Liver (tissue), 9 donors: ENCODE results near the gene C1QTNF4. TPM values are rescaled to one million over a fixed set of nuclear protein-coding genes. Genes with fewer than 3 reads are reported as not detected.
"Not testable (repeated sequence)": the region's sequence is repeated elsewhere in the genome, so short reads cannot be mapped to it uniquely, and the experiment has no call there.

Source experiments
- DNase-seq: peaks from one replicate; pipeline ENCODE4 v3.0.0-alpha.2; 2017; ENCODE audit warnings: low spot score
- H3K27ac ChIP-seq, 2 donors: one replicate each; pipeline ENCODE4 v1.7.0; 2013; ENCODE audit warnings: inconsistent platforms in 2 of 2, low read length in 2 of 2, control low read depth in 1 of 2, low read depth in 1 of 2, mild to moderate bottlenecking in 1 of 2
- H3K27me3 ChIP-seq, 4 donors: one replicate each; pipeline versions ENCODE4 v1.6.1 to v1.7.0; 2013; ENCODE audit warnings: low read length in 3 of 4, inconsistent platforms in 1 of 4, mild to moderate bottlenecking in 1 of 4, moderate library complexity in 1 of 4; ENCODE audit not compliant: control insufficient read depth in 4 of 4, insufficient read depth in 4 of 4
- H3K36me3 ChIP-seq, 4 donors: one replicate each; pipeline versions ENCODE4 v1.6.1 to v1.7.0; 2013; ENCODE audit warnings: low read length in 3 of 4, mild to moderate bottlenecking in 3 of 4, low read depth in 1 of 4, moderate library complexity in 1 of 4; ENCODE audit not compliant: control insufficient read depth in 4 of 4, insufficient read depth in 3 of 4
- H3K4me1 ChIP-seq, 4 donors: one replicate each; pipeline versions ENCODE4 v1.6.1 to v1.7.0; 2013; ENCODE audit warnings: low read length in 3 of 4, mild to moderate bottlenecking in 3 of 4, moderate library complexity in 1 of 4; ENCODE audit not compliant: control insufficient read depth in 4 of 4, insufficient read depth in 4 of 4
- H3K4me3 ChIP-seq, 3 donors: one replicate each; pipeline versions ENCODE4 v1.6.1 to v1.7.0; 2013; ENCODE audit warnings: low read length in 3 of 3, control low read depth in 1 of 3, low read depth in 1 of 3, mild to moderate bottlenecking in 1 of 3
- H3K9ac ChIP-seq, 2 donors: one replicate each; pipeline ENCODE4 v1.7.0; 2013; ENCODE audit warnings: low read length in 2 of 2, mild to moderate bottlenecking in 2 of 2, moderate library complexity in 2 of 2, control low read depth in 1 of 2, low read depth in 1 of 2
- H3K9me3 ChIP-seq, 4 donors: one replicate each; pipeline versions ENCODE4 v1.6.1 to v1.7.0; 2013; ENCODE audit warnings: low read length in 3 of 4; ENCODE audit not compliant: control insufficient read depth in 4 of 4
- FOXA1 ChIP-seq: IDR thresholded peaks from 2 replicates; pipeline ENCODE4 v1.6.1; 2016; ENCODE audit warnings: antibody characterized with exemption
- FOXA2 ChIP-seq: IDR thresholded peaks from 2 replicates; pipeline ENCODE4 v1.6.1; 2016; ENCODE audit warnings: antibody characterized with exemption
- GABPA ChIP-seq, 2 donors: IDR thresholded peaks in 1 of 2; conservative IDR thresholded peaks in 1 of 2; 2 replicates each; pipeline ENCODE4 v1.6.1; 2016; ENCODE audit warnings: antibody characterized with exemption in 2 of 2, mild to moderate bottlenecking in 1 of 2, moderate library complexity in 1 of 2
- HNF4A ChIP-seq, 2 donors: conservative IDR thresholded peaks; 2 replicates each; pipeline ENCODE4 v1.6.1; 2016; ENCODE audit warnings: antibody characterized with exemption in 2 of 2, mild to moderate bottlenecking in 2 of 2
- HNF4G ChIP-seq: IDR thresholded peaks from 2 replicates; pipeline ENCODE4 v1.6.1; 2016; ENCODE audit warnings: antibody characterized with exemption
- JUND ChIP-seq, 2 donors: IDR thresholded peaks; 2 replicates each; pipeline ENCODE4 v1.6.1; 2016; ENCODE audit warnings: antibody characterized with exemption in 2 of 2
- MAX ChIP-seq: IDR thresholded peaks from 2 replicates; pipeline ENCODE4 v1.6.1; 2016; ENCODE audit warnings: antibody characterized with exemption
- NR2F2 ChIP-seq: IDR thresholded peaks from 2 replicates; pipeline ENCODE4 v1.6.1; 2016; ENCODE audit warnings: antibody characterized with exemption
- RAD21 ChIP-seq, 2 donors: IDR thresholded peaks; 2 replicates each; pipeline ENCODE4 v1.6.1; 2016; ENCODE audit warnings: antibody characterized with exemption in 2 of 2, mild to moderate bottlenecking in 2 of 2
- REST ChIP-seq: IDR thresholded peaks from 2 replicates; pipeline ENCODE4 v1.6.1; 2016; ENCODE audit warnings: antibody characterized with exemption, mild to moderate bottlenecking
- RXRA ChIP-seq, 2 donors: IDR thresholded peaks; 2 replicates each; pipeline ENCODE4 v1.6.1; 2017 to 2018; ENCODE audit warnings: antibody characterized with exemption in 2 of 2, mild to moderate bottlenecking in 1 of 2
- SP1 ChIP-seq: IDR thresholded peaks from 2 replicates; pipeline ENCODE4 v1.6.1; 2018; ENCODE audit warnings: antibody characterized with exemption, mild to moderate bottlenecking
- TAF1 ChIP-seq: conservative IDR thresholded peaks from 2 replicates; pipeline ENCODE4 v1.6.1; 2016; ENCODE audit warnings: antibody characterized with exemption, mild to moderate bottlenecking
- YY1 ChIP-seq: IDR thresholded peaks from 2 replicates; pipeline ENCODE4 v1.6.1; 2016; ENCODE audit warnings: antibody characterized with exemption, mild to moderate bottlenecking
- ZBTB33 ChIP-seq: IDR thresholded peaks from 2 replicates; pipeline ENCODE4 v1.6.1; 2016; ENCODE audit warnings: antibody characterized with exemption
- WGBS: extraction: QIAGEN DNeasy Blood & Tissue Kit; methylation state at CpG from one replicate; pipeline ENCODE4 v1.1.7; 2013; 5-methylcytosine and 5-hydroxymethylcytosine counted together
- polyA plus RNA-seq, 2 donors: library from polyadenylated mRNA; stranded (reverse) in 1 of 2; unstranded in 1 of 2; fragments of 200-250 nt in 1 of 2; fragments of >200 nt in 1 of 2; fragmentation: Nextera tagmentation in 1 of 2; extraction: Ambion mirVana in 1 of 2; gene quantifications; one replicate each; pipeline versions ENCODE4 v1.2.1 to v1.2.3, GENCODE V29; 2013 to 2015
- total RNA-seq, 2 donors: library from RNA; depleted of rRNA; stranded (reverse); fragments of >200 nt; gene quantifications; one replicate each; pipeline ENCODE4 v1.2.3, GENCODE V29; 2014
- donor health status: healthy.
- donor health status: healthy.
- donor health status: healthy.
- donor health status: healthy.
- donor health status: healthy.

C1QTNF4 gene
- total and polyA plus RNA-seq, 4 donors, result 0.08 to 1.8 (median 0.32) TPM

- peak; percentile 31 for TF ChIP-seq ZBTB33
- no peak for TF ChIP-seq FOXA2
Measured at GRCh38 chr11:47550288-47551047, 43.7 kb downstream of the C1QTNF4 start (continued).

- H3K4me1 ChIP-seq, result peaks cover 14 to 34% (median 21%) of the 10 kb centered on the region in 4 donors
- 96% methylated on average over 7 of the region's 7 CpGs for WGBS
Measured at GRCh38 chr11:47546274-47546673, 47.9 kb downstream of the C1QTNF4 start.

GRCh38 chr11:47545298-47545697 is 48.9 kb downstream of the C1QTNF4 start:
- 95% methylated on average over 6 of the region's 6 CpGs for WGBS
- Histone ChIP-seq H3K4me1 (peaks cover 10 to 32% (median 17%) of the 10 kb centered on the region in 4 donors), H3K9ac (no peak overlapping the region), H3K27me3 (no peaks in the 10 kb centered on the region), H3K27ac (no peak overlapping the region), H3K9me3 (no peaks in the 10 kb centered on the region), H3K36me3 (no peaks in the 10 kb centered on the region), H3K4me3 (no peak overlapping the region)
- no peak for DNase-seq
- TF ChIP-seq JUND (IDR thresholded peaks at IDR 0.05), result no peak
- no peak for TF ChIP-seq GABPA (IDR thresholded peaks at IDR 0.05 in 1 of 2, conservative IDR thresholded peaks at IDR 0.05 in 1 of 2)
- no peak for TF ChIP-seq RXRA (IDR thresholded peaks at IDR 0.05)
- TF ChIP-seq NR2F2, result no peak
- no peak for TF ChIP-seq YY1
- no peak for TF ChIP-seq MAX
- TF ChIP-seq FOXA1, result no peak
- TF ChIP-seq TAF1, result no peak
- TF ChIP-seq RAD21 (IDR thresholded peaks at IDR 0.05), result no peak
- TF ChIP-seq SP1, result no peak
- TF ChIP-seq HNF4G, result no peak

More at GRCh38 chr11:47546274-47546673, 47.9 kb downstream of the C1QTNF4 start:
- not testable (repeated sequence) for DNase-seq, H3K27me3 ChIP-seq, H3K9me3 ChIP-seq, H3K4me3 ChIP-seq, H3K27ac ChIP-seq, H3K36me3 ChIP-seq, H3K9ac ChIP-seq

- H3K36me3 ChIP-seq, result no peaks in the 10 kb centered on the region
- no peak overlapping the region for H3K27ac ChIP-seq
- peaks cover 9 to 28% (median 18%) of the 10 kb centered on the region in 4 donors for H3K4me1 ChIP-seq
- H3K4me3 ChIP-seq, result no peak overlapping the region
- WGBS, result 95% methylated on average over 2 of the region's 2 CpGs
- no peaks in the 10 kb centered on the region for H3K9me3 ChIP-seq
- H3K9ac ChIP-seq, result no peak overlapping the region
- H3K27me3 ChIP-seq, result no peaks in the 10 kb centered on the region
- DNase-seq, result no peak
- TF ChIP-seq FOXA2 (no peak), RAD21 (IDR thresholded peaks at IDR 0.05) (no peak), HNF4A (conservative IDR thresholded peaks at IDR 0.05) (no peak), NR2F2 (no peak), MAX (no peak), FOXA1 (no peak), YY1 (no peak), ZBTB33 (no peak), REST (no peak), RXRA (IDR thresholded peaks at IDR 0.05) (no peak), SP1 (no peak), JUND (IDR thresholded peaks at IDR 0.05) (no peak)
Measured at GRCh38 chr11:47541070-47541469, 53.1 kb downstream of the C1QTNF4 start.
